K562 (cell line): ENCODE results near the gene ZSCAN21. TPM values are rescaled to one million over a fixed set of nuclear protein-coding genes. Genes with fewer than 3 reads are reported as not detected.

ENCODE experiments used
- ATAC-seq: fragments of 200-7000 bp; cut with Tn5 transposase; 3 replicates; pipeline ENCODE4 v1.9.1; 2020; ENCODE audit warnings: moderate library complexity
- BruUV-seq: library from RNA; stranded (reverse); fragments of 400-500 nt; replicated peaks from 2 replicates; lab custom pipeline; 2021; lab: Mats Ljungman, UMichigan
- CTCF ChIA-PET: fragments of 300-600 bp; formaldehyde crosslinking; extraction: SDS; loops from one replicate; lab custom pipeline; 2021; ENCODE audit warnings: low intra/inter-chr PET ratio; lab: Yijun Ruan, JAX
- POLR2A ChIA-PET: fragments of 300-600, 350-650 bp; sonication (Branson Sonifier 250); formaldehyde crosslinking; extraction: SDS; loops from one replicate; lab custom pipeline; 2021; ENCODE audit warnings: antibody characterized with exemption, inconsistent platforms; lab: Yijun Ruan, JAX
- DNase-seq, 4 experiments: peaks; one replicate each; pipeline versions ENCODE4 v3.0.0 to v3.0.0-alpha.2; 2011 to 2018; ENCODE audit warnings: low spot score in 3 of 4, mixed read lengths in 3 of 4; ENCODE audit errors: extremely low read depth in 1 of 4
- FAIRE-seq: peaks from 2 replicates; lab custom pipeline; 2011; peaks lifted over from hg19 to GRCh38; lab: Jason Lieb, UNC
- H2AFZ ChIP-seq: 2 replicates; pipeline ENCODE4 v1.6.0; 2011; ENCODE audit warnings: low read depth, low read length, control low read depth, inconsistent platforms
- H3K27ac ChIP-seq: fragments of 200-600 bp; 3 replicates; pipeline ENCODE4 v1.8.0; 2011; ENCODE audit warnings: low read depth, mild to moderate bottlenecking, control low read depth, inconsistent platforms, low read length, moderate library complexity, mixed read lengths; ENCODE audit errors: extremely low read depth
- H3K27me3 ChIP-seq, 2 experiments: fragments of 300-600 bp in 1 of 2; 2 replicates in 1 of 2; 3 replicates in 1 of 2; pipeline versions ENCODE4 v1.6.0 to v1.8.0; 2011; ENCODE audit warnings: inconsistent platforms in 2 of 2, low read length in 2 of 2, mild to moderate bottlenecking in 1 of 2, mixed read lengths in 1 of 2, moderate library complexity in 1 of 2; ENCODE audit not compliant: control insufficient read depth in 2 of 2, insufficient read depth in 2 of 2
- H3K36me3 ChIP-seq: fragments of 300-600 bp; 3 replicates; pipeline ENCODE4 v1.8.0; 2011; ENCODE audit warnings: mild to moderate bottlenecking, low read length, inconsistent platforms; ENCODE audit not compliant: control insufficient read depth, insufficient read depth
- H3K4me1 ChIP-seq, 2 experiments: fragments of 200-600 bp in 1 of 2; replicated peaks in 1 of 2; 2 replicates in 1 of 2; 3 replicates in 1 of 2; pipeline versions ENCODE4 v1.5.1 to v1.8.0; 2011; ENCODE audit warnings: inconsistent platforms in 2 of 2, low read length in 2 of 2, mild to moderate bottlenecking in 1 of 2, mixed read lengths in 1 of 2, moderate library complexity in 1 of 2; ENCODE audit not compliant: control insufficient read depth in 2 of 2, insufficient read depth in 2 of 2
- H3K4me2 ChIP-seq: 2 replicates; pipeline ENCODE4 v1.6.1; 2011; ENCODE audit warnings: low read length, control low read depth, inconsistent platforms, mixed read lengths; ENCODE audit not compliant: insufficient read depth
- H3K4me3 ChIP-seq: fragments of 200-600 bp; sonication (generic), shearing (Covaris generic); 2 replicates; pipeline ENCODE4 v1.5.1; 2016; ENCODE audit warnings: control low read depth, inconsistent platforms
- H3K79me2 ChIP-seq: fragments of 200-600 bp; 3 replicates; pipeline ENCODE4 v1.8.0; 2011; ENCODE audit warnings: low read length, inconsistent platforms; ENCODE audit not compliant: control insufficient read depth, insufficient read depth
- H3K9ac ChIP-seq, 2 experiments: 2 replicates each; pipeline versions ENCODE4 v1.6.0 to v1.6.1; 2011; ENCODE audit warnings: low read depth in 2 of 2, low read length in 2 of 2, control low read depth in 1 of 2, inconsistent platforms in 1 of 2, mild to moderate bottlenecking in 1 of 2, mixed read lengths in 1 of 2; ENCODE audit not compliant: insufficient read depth in 1 of 2
- H3K9me1 ChIP-seq: one replicate; pipeline ENCODE4 v1.6.0; 2011; ENCODE audit warnings: inconsistent platforms, mild to moderate bottlenecking, low read length, moderate library complexity; ENCODE audit not compliant: control insufficient read depth, insufficient read depth
- H3K9me3 ChIP-seq: replicated peaks from 2 replicates; pipeline ENCODE4 v1.5.1; 2011; ENCODE audit warnings: low read depth, low read length, inconsistent platforms; ENCODE audit not compliant: control insufficient read depth, insufficient read depth
- H4K20me1 ChIP-seq: replicated peaks from 2 replicates; pipeline ENCODE4 v1.6.1; 2011; ENCODE audit warnings: low read length, inconsistent platforms, mixed read lengths; ENCODE audit not compliant: control insufficient read depth, insufficient read depth
- CEBPB ChIP-seq: fragments of 450-650 bp; IDR thresholded peaks from 2 replicates; pipeline ENCODE4 v1.6.1; 2016; ENCODE audit warnings: missing genetic modification characterization, missing compliant biosample characterization
- CEBPG ChIP-seq, 3 experiments: fragments of 200-800 bp in 1 of 3; sonication (Bioruptor generic) in 1 of 3; sonication (generic) in 1 of 3; formaldehyde crosslinking in 1 of 3; IDR thresholded peaks in 2 of 3; conservative IDR thresholded peaks in 1 of 3; 2 replicates each; pipeline versions ENCODE4 v1.6.1 to v1.8.0; 2016 to 2022; ENCODE audit warnings: missing compliant biosample characterization in 2 of 3, missing genetic modification characterization in 2 of 3, mild to moderate bottlenecking in 1 of 3, missing genetic modification reagents in 1 of 3
- SIX5 ChIP-seq, 2 experiments: IDR thresholded peaks; 2 replicates each; pipeline ENCODE4 v1.6.1; 2011; ENCODE audit warnings: low read length in 2 of 2, borderline replicate concordance in 1 of 2, low read depth in 1 of 2, mild to moderate bottlenecking in 1 of 2, moderate library complexity in 1 of 2; ENCODE audit not compliant: insufficient read depth in 1 of 2
- ZNF217 ChIP-seq: sonication (generic); formaldehyde crosslinking; IDR thresholded peaks from 2 replicates; pipeline ENCODE4 v1.8.0; 2022; ENCODE audit warnings: mild to moderate bottlenecking, missing genetic modification reagents
- WGBS: fragments of 100-300 bp; shearing (Covaris generic); methylation state at CpG from one replicate; pipeline ENCODE4 v1.1.6; 2016; ENCODE audit warnings: low coverage, mixed read lengths; ENCODE audit not compliant: insufficient coverage; ENCODE audit errors: missing lambda C conversion rate; 5-methylcytosine and 5-hydroxymethylcytosine counted together
- in situ Hi-C: fragments of 300-500 bp; cut with MboI; formaldehyde crosslinking; loops from 4 replicates; pipeline ENCODE4 v1.15.0; 2018; ENCODE audit warnings: inconsistent platforms, mixed read lengths
- intact Hi-C: fragments of 100-400 bp; cut with micrococcal nuclease; formaldehyde crosslinking; loops from 2 replicates; pipeline ENCODE4 v1.14.2; 2022
- polyA plus RNA-seq, 8 experiments: library from polyadenylated mRNA; depleted of rRNA in 4 of 8; stranded (reverse) in 5 of 8; unstranded in 3 of 8; fragments of >200 nt; fragmentation: Nextera tagmentation in 2 of 8; fragmentation: Illumina TruSeq in 1 of 8; extraction: Ambion mirVana in 2 of 8; extraction: Trizol in 1 of 8; gene quantifications; 2 replicates each; pipeline versions ENCODE4 v1.2.1 to v1.2.3, GENCODE V29; 2011 to 2014; ENCODE audit warnings: inconsistent platforms in 1 of 8, missing spikeins in 1 of 8
- total RNA-seq, 7 experiments: library from RNA; depleted of rRNA in 6 of 7; stranded (reverse); fragments of >200 nt in 6 of 7; fragmentation: Illumina TruSeq in 2 of 7; extraction: Trizol in 2 of 7; gene quantifications; 2 replicates each; pipeline versions ENCODE4 v1.2.1 to v1.2.3, GENCODE V29; 2011 to 2021; ENCODE audit warnings: low replicate concordance in 1 of 7
- TF ChIP-seq, protein P1 (sequence below): sonication (generic); formaldehyde crosslinking; IDR thresholded peaks from 2 replicates; pipeline ENCODE4 v1.8.0; 2022; ENCODE audit warnings: mild to moderate bottlenecking, missing genetic modification reagents

ZSCAN21 gene
- total and polyA plus RNA-seq, 9 of the 15 experiments (the other 6 are each of a cell fraction or from before 2014, with no cell fraction given), result 5.9 to 15.5 (median 13.2) TPM

DNA sequence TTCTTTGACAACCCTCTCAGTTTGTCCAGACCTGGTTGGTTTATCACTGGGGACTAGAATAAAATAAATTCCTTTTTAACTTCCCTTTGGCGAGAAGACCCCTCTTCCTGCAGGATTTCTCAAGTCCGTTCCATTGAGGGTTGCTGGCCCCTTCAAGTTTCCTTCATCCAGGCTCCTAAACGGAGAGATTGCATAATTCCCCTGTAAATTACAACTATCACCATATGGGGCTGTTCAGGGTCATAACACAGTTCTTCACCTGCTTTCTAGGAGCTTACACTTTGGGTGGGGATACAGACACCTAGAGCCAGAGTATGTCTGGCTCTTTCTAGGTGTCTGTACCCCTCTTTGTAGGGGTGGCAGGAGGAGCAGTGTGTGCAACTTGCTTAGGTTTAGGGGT lies 35.9 kb downstream of the ZSCAN21 start:
- no peak for ATAC-seq
- Histone ChIP-seq H3K79me2 (peaks cover 29% of the 10 kb centered on the region), H2AFZ (peak overlapping the region; percentile 26), H3K9ac (no peak overlapping the region), H4K20me1 (no peaks in the 10 kb centered on the region), H3K36me3 (peaks cover 8% of the 10 kb centered on the region), H3K9me1 (no peaks in the 10 kb centered on the region), H3K4me3 (no peak overlapping the region), H3K27me3 (no peaks in the 10 kb centered on the region), H3K4me2 (no peak overlapping the region), H3K27ac (no peak overlapping the region), H3K4me1 (peaks cover 31 to 43% of the 10 kb centered on the region in 2 experiments), H3K9me3 (no peaks in the 10 kb centered on the region)
- DNase-seq, result no peak
- 56% methylated on average over 3 of the region's 3 CpGs for WGBS
- no TSS peak for BruUV-seq
- TF ChIP-seq, protein P1, sequence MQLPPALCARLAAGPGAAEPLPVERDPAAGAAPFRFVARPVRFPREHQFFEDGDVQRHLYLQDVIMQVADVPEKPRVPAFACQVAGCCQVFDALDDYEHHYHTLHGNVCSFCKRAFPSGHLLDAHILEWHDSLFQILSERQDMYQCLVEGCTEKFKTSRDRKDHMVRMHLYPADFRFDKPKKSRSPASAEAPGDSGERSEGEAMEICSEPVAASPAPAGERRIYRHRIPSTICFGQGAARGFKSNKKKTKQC, result no peak
- TF ChIP-seq CEBPG (CRISPR knock-in tag; IDR thresholded peaks at IDR 0.05), result no peak
- TF ChIP-seq CEBPG (tag; conservative IDR thresholded peaks at IDR 0.05 in 1 of 2, IDR thresholded peaks at IDR 0.05 in 1 of 2), result peak; percentile 45 to 46; a peak in 3 of 4 replicates
- TF ChIP-seq SIX5 (IDR thresholded peaks at IDR 0.05; ENCODE audit: borderline replicate concordance in 1 of 2, insufficient read depth in 1 of 2, low read depth in 1 of 2, low read length in 2 of 2), result no peak
- peak; percentile 80 for TF ChIP-seq CEBPB
- TF ChIP-seq ZNF217 (CRISPR knock-in tag), result no peak
- ChIA-PET CTCF (interaction anchor here (0.6 kb wide), 1 partner anchor 94 kb away, joined by 5 read pairs; no protein-coding TSS in a partner anchor), POLR2A (interaction anchor here (0.8 to 2.1 kb wide), 3 partner anchors 8 to 15 kb away, joined by 4 to 10 read pairs (median 8); no protein-coding TSS in a partner anchor)
- intact Hi-C loops, result no loop called here
- in situ Hi-C loops, result no loop called here
- FAIRE-seq, result no peak
